ENCODE results near the gene ORC1. TPM values are rescaled to one million over a fixed set of nuclear protein-coding genes. Genes with fewer than 3 reads are reported as not detected.

Gene ORC1
- total RNA-seq, 4 donors from 2014 or later: 0.22 to 1.2 (median 0.81) TPM

DNA sequence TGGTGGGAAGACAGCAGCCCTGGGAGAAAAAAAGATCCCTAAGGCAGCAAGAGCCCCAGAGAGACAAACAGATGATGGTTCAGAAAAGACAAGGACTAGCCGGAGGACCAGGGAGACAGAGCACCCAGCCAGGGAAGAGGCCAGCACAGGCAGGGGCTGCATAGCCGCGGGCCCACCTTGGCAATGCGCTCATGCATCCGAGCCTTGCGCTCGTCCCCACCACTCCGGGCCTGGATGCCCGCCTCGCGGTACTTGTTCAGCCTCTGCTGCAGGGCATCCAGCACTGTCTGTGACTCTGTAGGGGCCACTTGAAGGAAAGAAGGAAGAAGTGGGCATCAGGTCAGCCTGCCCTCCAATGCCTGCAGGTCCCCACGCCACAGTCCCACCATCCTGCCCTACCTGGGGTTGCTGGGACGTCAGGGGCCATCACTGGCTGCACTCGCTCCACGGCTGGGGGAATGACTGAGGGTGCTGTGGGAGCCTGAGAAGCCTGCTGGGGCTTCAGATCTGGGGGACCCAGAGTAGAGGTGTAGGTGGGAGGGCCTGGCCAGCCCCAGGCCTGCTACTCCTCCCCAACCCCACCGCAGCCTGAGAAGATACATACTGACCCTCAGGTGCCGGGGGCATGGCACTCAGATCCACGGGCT lies 45.2 kb downstream of the ORC1 start:
- no peak for DNase-seq
- Histone ChIP-seq H3K36me3 (peaks cover 83 to 86% of the 10 kb centered on the region in 2 donors), H3K4me3 (replicated peaks in 1 of 3) (no peak overlapping the region), H3K27me3 (no peaks in the 10 kb centered on the region), H3K9me3 (no peaks in the 10 kb centered on the region), H3K4me1 (peaks cover 0 to under 1% of the 10 kb centered on the region in 2 donors), H3K27ac (no peak overlapping the region)
- intact Hi-C loops (cut with DNase I): no loop called here
- 95 to 97% methylated on average over 13 to 15 of the region's 18 CpGs for WGBS, 2 donors
- no peak for TF ChIP-seq POLR2A (IDR thresholded peaks at IDR 0.05)
- TF ChIP-seq, protein P1, sequence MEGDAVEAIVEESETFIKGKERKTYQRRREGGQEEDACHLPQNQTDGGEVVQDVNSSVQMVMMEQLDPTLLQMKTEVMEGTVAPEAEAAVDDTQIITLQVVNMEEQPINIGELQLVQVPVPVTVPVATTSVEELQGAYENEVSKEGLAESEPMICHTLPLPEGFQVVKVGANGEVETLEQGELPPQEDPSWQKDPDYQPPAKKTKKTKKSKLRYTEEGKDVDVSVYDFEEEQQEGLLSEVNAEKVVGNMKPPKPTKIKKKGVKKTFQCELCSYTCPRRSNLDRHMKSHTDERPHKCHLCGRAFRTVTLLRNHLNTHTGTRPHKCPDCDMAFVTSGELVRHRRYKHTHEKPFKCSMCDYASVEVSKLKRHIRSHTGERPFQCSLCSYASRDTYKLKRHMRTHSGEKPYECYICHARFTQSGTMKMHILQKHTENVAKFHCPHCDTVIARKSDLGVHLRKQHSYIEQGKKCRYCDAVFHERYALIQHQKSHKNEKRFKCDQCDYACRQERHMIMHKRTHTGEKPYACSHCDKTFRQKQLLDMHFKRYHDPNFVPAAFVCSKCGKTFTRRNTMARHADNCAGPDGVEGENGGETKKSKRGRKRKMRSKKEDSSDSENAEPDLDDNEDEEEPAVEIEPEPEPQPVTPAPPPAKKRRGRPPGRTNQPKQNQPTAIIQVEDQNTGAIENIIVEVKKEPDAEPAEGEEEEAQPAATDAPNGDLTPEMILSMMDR (IDR thresholded peaks at IDR 0.05): no peak

DNA sequence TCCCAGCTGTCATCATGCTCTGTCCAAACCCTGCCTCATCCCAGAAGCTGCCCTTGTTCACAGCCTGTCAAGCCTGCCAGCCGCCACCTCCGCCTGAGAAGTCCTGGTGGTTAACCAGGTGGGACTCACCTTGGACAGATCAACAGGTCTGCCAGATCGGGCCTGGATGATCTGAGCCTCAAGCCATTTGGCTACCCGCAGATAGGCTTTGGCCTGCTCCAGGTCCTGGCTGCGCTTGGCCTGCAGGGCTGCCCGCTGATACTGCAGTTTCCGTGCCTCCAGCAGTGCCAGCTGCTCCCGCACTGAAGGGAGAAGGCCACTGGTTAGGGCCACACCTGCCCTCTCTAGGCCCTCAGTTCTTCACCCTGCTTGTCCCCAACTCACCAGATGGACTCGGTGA lies 46.8 kb downstream of the ORC1 start:
- Histone ChIP-seq H3K27ac (no peak overlapping the region), H3K4me3 (replicated peaks in 1 of 3) (no peak overlapping the region), H3K36me3 (peaks cover 93 to 98% of the 10 kb centered on the region in 2 donors), H3K4me1 (no peaks in the 10 kb centered on the region), H3K9me3 (no peaks in the 10 kb centered on the region), H3K27me3 (no peaks in the 10 kb centered on the region)
- no peak for DNase-seq
- 98 to 100% methylated on average over 4 to 9 of the region's 9 CpGs for WGBS, 2 donors
- no peak for TF ChIP-seq POLR2A (IDR thresholded peaks at IDR 0.05)
- TF ChIP-seq, protein P1 (IDR thresholded peaks at IDR 0.05): no peak
- intact Hi-C loops (cut with DNase I): no loop called here

DNA sequence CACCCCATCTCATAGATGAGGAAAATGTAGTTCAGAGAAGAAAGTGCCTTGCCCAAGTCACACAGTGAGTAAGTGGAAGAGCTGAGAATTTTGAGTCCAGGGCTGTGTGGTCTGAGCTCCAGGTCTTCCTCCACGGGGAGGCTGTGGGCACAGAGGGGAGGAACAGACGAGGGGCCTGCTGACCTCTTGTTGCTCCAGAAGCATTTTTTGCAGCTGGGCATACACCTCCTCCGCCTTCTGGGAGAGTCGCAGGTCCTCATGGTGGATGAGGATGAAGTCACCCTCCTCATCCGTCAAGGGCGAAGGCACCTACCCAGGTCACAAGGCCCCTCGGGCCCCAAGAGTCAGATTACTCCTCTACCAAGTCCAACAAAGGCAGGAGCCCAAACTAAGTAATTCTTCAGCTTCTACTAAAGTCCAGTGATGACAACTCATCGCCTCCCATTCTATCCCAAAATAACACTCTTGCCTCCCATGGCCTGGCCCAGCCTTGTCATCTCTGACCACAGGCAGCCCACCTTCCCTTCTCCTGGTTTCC lies 47.3 kb downstream of the ORC1 start:
- Histone ChIP-seq H3K27ac (no peak overlapping the region), H3K9me3 (no peaks in the 10 kb centered on the region), H3K36me3 (peaks cover 90 to 93% of the 10 kb centered on the region in 2 donors), H3K4me1 (no peaks in the 10 kb centered on the region), H3K4me3 (replicated peaks in 1 of 3) (no peak overlapping the region), H3K27me3 (no peaks in the 10 kb centered on the region)
- no peak for DNase-seq
- no peak for TF ChIP-seq POLR2A (IDR thresholded peaks at IDR 0.05)
- TF ChIP-seq, protein P1 (IDR thresholded peaks at IDR 0.05): no peak
- 93 to 97% methylated on average over 8 of the region's 8 CpGs for WGBS, 2 donors
- intact Hi-C loops (cut with DNase I): no loop called here

DNA sequence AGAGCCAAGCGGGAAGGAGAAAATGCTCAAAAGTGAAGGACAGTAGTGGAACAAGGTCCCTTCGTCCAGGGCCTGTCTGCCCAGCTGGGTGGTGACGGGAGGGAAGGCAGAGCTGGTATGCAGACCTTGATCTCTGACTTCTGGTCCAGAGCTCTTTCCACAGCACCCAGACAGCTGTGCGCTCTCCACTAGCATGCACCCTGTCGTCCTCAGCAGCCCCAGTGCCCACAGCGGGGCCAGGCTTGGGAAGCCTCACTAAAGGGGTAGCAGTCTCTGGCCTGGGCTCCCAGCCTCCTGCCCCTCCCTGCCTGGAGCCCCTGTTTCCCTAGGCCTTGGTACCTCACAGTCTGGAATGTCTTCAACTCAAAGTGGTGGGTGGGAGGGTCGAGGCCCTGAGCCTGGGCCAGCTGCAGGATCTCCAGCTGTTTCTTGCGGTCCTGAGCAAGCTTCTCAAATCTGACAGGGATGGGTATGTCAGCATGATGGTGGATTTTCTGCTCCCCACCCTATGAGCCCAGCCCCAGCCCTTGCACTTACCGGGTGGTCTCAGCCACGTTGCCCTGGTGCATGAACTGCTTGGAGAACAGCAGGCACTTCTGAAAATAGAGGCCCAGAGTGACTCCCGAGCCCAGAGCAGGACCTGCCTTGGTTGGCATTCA lies 48.2 kb downstream of the ORC1 start:
- intact Hi-C loops (cut with DNase I): no loop called here
- Histone ChIP-seq H3K36me3 (peaks cover 84% of the 10 kb centered on the region in 2 donors), H3K4me1 (no peaks in the 10 kb centered on the region), H3K9me3 (no peaks in the 10 kb centered on the region), H3K27ac (no peak overlapping the region), H3K4me3 (replicated peaks in 1 of 3) (no peak overlapping the region), H3K27me3 (no peaks in the 10 kb centered on the region)
- 88 to 90% methylated on average over 8 to 10 of the region's 11 CpGs for WGBS, 2 donors
- TF ChIP-seq POLR2A (IDR thresholded peaks at IDR 0.05): no peak
- TF ChIP-seq, protein P1 (IDR thresholded peaks at IDR 0.05): no peak
- no peak for DNase-seq

DNA sequence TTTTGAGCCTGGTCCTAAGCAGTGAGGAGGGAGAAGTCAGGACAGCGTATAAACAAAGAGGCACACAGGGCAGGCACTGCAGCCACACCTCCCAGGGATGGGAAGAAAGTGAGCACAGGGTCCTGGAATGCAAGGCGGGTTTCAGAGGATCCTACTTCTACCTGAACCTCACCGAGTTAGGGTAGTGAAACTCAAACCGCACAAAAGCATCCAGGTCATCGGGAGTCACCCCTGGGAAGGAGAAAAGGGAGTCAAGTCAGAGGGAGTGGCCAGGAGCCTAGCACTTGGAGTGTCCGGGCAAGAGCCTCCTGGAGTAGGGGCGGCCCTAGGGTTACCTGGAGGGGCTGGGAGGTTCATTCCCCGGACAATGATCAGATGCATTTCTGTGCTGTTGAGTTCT lies 48.8 kb downstream of the ORC1 start:
- Histone ChIP-seq H3K9me3 (no peaks in the 10 kb centered on the region), H3K4me1 (no peaks in the 10 kb centered on the region), H3K4me3 (replicated peaks in 1 of 3) (no peak overlapping the region), H3K27me3 (no peaks in the 10 kb centered on the region), H3K36me3 (peaks cover 78 to 79% of the 10 kb centered on the region in 2 donors), H3K27ac (no peak overlapping the region)
- no peak for TF ChIP-seq POLR2A (IDR thresholded peaks at IDR 0.05)
- TF ChIP-seq, protein P1 (IDR thresholded peaks at IDR 0.05): no peak
- intact Hi-C loops (cut with DNase I): no loop called here
- 94 to 98% methylated on average over 8 of the region's 8 CpGs for WGBS, 2 donors
- DNase-seq: no peak

All from thyroid gland (tissue), 4 donors.